ENCODE results near the gene IL12RB2.

The IL12RB2 gene

GRCh38 chr1:67346982-67347381, 39.3 kb downstream of the IL12RB2 start:
- Histone ChIP-seq H3K9ac (no peak overlapping the region), H3K4me2 (no peak overlapping the region), H4K20me1 (no peaks in the 10 kb centered on the region), H3K4me1 (peaks cover 0 to 5% (median 0%) of the 10 kb centered on the region in 10 experiments; a peak in 2 of 20 replicates), H3K9me3 (replicated peaks in 1 of 11) (no peaks in the 10 kb centered on the region), H3K4me3 (no peak overlapping the region), H3K36me3 (peaks cover 0 to 94% (median 65%) of the 10 kb centered on the region in 11 experiments; a peak in 16 of 22 replicates), H3K27ac (no peak overlapping the region), H3K27me3 (no peaks in the 10 kb centered on the region)
- no peak for TF ChIP-seq Cebpa-rat (IDR thresholded peaks at IDR 0.05)

DNA sequence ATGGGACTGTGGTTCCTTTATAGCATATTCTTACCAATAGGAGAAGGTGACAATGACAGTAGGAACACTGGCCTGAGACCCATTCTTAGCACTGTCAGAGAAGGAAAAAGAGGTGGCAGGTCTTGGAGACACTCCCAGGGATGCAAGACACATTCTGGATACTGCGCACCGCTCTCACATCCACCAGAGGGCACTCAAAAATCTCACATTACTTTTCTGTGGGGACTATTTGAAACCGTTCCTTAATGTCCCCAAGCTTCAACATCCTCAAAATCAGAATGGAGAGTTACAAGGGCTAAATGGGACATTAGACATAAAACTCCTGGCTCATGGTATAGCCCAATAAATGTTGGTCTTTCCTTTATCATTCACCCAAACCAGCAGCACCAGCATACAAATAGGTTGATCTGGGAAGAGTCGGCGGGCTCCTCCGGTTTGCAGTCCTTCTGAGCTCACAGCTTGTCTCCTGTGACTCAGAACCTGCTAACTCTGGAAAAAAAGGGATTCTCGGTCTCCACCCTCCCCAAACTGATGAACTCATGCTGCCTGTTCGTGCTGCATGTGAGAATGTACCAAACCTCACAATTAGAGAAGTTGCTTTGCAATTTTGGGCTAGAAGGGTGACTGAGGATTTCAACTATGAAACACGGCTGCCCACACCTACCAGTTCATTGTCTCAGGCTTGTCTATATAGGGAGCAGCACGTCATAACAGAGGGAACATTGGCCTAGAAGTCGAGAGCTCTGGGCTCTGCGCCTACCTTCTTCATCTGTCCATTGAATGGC, 40.2 kb downstream of the IL12RB2 start:
- no peaks in the 10 kb centered on the region for H3K4me1 ChIP-seq
- H3K36me3 ChIP-seq, result peaks cover 0 to 97% (median 69%) of the 10 kb centered on the region in 11 experiments; a peak in 16 of 22 replicates
- H3K27ac ChIP-seq, result no peak overlapping the region
- H3K27me3 ChIP-seq, result no peaks in the 10 kb centered on the region
- H3K9ac ChIP-seq, result no peak overlapping the region
- no peaks in the 10 kb centered on the region for H4K20me1 ChIP-seq
- TF ChIP-seq Cebpa-rat (IDR thresholded peaks at IDR 0.05), result no peak
- no peak overlapping the region for H3K4me2 ChIP-seq
- no peaks in the 10 kb centered on the region for H3K9me3 ChIP-seq (replicated peaks in 1 of 11)
- H3K4me3 ChIP-seq, result no peak overlapping the region

DNA sequence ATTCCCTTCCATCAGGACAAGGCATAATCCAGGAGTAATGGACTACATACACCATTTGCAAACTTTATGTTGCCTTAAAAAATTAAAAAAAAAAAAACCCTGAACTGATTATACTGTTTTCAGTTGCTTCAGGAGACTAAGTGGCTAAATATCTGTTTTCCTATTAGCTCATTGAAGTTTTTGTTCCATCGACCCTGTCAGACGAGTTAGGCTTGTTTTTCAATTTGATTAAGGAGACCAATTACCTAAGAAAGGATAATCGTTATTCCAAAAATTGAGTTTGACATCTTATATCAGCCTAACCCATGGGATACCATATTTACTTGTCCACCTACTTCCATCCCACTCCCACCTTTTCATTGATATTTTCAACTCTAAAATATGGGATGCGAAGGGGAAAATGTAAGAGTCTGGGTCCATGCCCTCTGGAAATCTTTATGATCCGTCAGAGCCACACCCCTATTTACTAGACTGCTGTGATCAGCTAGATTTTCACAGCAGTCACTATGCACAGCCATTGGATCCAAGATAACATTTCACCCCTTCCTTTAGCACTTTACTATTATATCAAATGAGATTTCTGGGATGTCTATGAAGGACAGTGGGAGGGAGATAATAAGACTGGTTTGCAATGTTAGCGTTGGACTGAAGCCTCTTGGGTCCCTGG, 41.0 kb downstream of the IL12RB2 start:
- TF ChIP-seq Cebpa-rat (IDR thresholded peaks at IDR 0.05), result no peak
- Histone ChIP-seq H3K36me3 (peaks cover 0 to 98% (median 74%) of the 10 kb centered on the region in 11 experiments; a peak in 16 of 22 replicates), H4K20me1 (no peaks in the 10 kb centered on the region), H3K27me3 (no peaks in the 10 kb centered on the region), H3K4me1 (no peaks in the 10 kb centered on the region), H3K9ac (no peak overlapping the region), H3K4me3 (no peak overlapping the region), H3K9me3 (replicated peaks in 1 of 11) (no peaks in the 10 kb centered on the region), H3K27ac (no peak overlapping the region), H3K4me2 (no peak overlapping the region)

GRCh38 chr1:67350783-67351182, 43.1 kb downstream of the IL12RB2 start:
- Histone ChIP-seq H4K20me1 (no peaks in the 10 kb centered on the region), H3K9me3 (replicated peaks in 1 of 11) (no peaks in the 10 kb centered on the region), H3K4me2 (no peak overlapping the region), H3K27ac (no peak overlapping the region), H3K4me3 (no peak overlapping the region), H3K4me1 (peaks cover 0 to 10% (median 2%) of the 10 kb centered on the region in 10 experiments; a peak in 11 of 20 replicates), H3K36me3 (peaks cover 0 to 98% (median 74%) of the 10 kb centered on the region in 11 experiments; a peak in 18 of 22 replicates), H3K27me3 (no peaks in the 10 kb centered on the region), H3K9ac (no peak overlapping the region)
- TF ChIP-seq Cebpa-rat (IDR thresholded peaks at IDR 0.05), result no peak

GRCh38 chr1:67352211-67352610, 44.5 kb downstream of the IL12RB2 start:
- TF ChIP-seq Cebpa-rat (IDR thresholded peaks at IDR 0.05), result no peak
- H3K4me2 ChIP-seq, result no peak overlapping the region

DNA sequence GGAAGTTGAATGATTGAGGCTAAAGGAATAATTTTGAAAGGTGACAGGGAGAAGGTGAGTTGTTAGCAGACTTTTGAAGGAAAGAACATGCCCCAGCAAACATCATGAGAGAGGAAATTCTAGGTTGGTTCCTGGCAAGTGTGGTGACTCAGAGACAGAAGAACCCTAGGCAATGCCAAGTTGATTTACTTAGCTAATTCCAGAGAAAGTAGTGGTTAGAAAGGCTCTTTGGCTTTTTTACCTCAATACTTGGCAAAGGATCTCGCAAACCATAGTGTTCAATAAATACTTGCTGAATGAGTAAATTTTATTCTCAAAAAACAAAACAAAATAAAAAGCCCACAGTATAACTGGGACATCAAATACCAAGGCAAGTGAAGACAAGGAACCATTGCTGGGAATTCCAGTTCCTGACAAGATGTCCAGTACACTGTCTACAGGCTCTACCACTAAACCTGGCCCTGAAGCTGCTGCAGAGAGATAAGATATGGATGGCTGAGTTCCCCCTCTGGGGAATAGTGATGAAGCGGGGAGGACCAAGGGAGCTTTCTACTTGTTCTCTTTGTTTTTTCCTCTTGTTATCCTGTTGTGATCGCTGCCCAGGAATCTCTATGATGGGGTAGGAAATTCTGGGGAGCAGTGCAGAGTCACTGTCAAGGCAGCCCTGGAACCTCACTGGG, 48.2 kb downstream of the IL12RB2 start:
- Histone ChIP-seq H3K9ac (no peak overlapping the region), H3K27ac (no peak overlapping the region), H3K36me3 (peaks cover 0 to 98% (median 57%) of the 10 kb centered on the region in 11 experiments; a peak in 18 of 22 replicates), H3K4me3 (no peak overlapping the region), H3K4me1 (peaks cover 0 to 18% (median 9%) of the 10 kb centered on the region in 10 experiments; a peak in 12 of 20 replicates), H3K27me3 (no peaks in the 10 kb centered on the region), H3K9me3 (replicated peaks in 1 of 11) (no peaks in the 10 kb centered on the region), H3K4me2 (peak overlapping the region in 7 of 11 experiments; percentile 8 to 45 (median 22); a peak in 12 of 22 replicates), H4K20me1 (no peaks in the 10 kb centered on the region)
- no peak for TF ChIP-seq Cebpa-rat (IDR thresholded peaks at IDR 0.05)

More at GRCh38 chr1:67352211-67352610, 44.5 kb downstream of the IL12RB2 start:
- Histone ChIP-seq H3K9me3 (replicated peaks in 1 of 11) (no peaks in the 10 kb centered on the region), H3K27ac (no peak overlapping the region), H3K27me3 (no peaks in the 10 kb centered on the region), H3K9ac (no peak overlapping the region), H3K4me1 (peaks cover 0 to 18% (median 9%) of the 10 kb centered on the region in 10 experiments; a peak in 12 of 20 replicates), H3K36me3 (peaks cover 0 to 99% (median 66%) of the 10 kb centered on the region in 11 experiments; a peak in 18 of 22 replicates), H3K4me3 (no peak overlapping the region), H4K20me1 (no peaks in the 10 kb centered on the region)

DNA sequence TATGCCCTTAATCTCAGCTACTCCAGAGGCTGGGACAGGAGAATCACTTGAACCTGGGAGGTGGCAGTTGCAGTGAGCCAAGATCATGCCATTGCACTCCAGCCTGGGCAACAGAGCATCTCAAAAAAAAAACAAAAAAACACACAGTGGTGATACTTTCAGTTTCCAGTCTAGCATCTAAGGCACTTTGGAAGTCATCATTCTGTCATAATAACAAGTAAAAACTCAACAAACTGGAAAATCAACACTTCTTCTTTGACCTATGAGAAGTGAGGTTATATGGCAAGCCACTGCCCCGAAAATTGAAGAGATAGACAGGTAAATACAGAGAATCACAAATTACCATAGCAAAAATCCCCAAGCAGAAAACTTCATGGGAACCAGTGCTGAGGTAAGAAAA, 51.9 kb downstream of the IL12RB2 start:
- no peaks in the 10 kb centered on the region for H3K9me3 ChIP-seq (replicated peaks in 1 of 11)
- H4K20me1 ChIP-seq, result no peaks in the 10 kb centered on the region
- no peak overlapping the region for H3K4me2 ChIP-seq
- H3K4me3 ChIP-seq, result no peak overlapping the region
- H3K36me3 ChIP-seq, result peaks cover 0 to 90% (median 29%) of the 10 kb centered on the region in 11 experiments; a peak in 15 of 22 replicates
- TF ChIP-seq Cebpa-rat (IDR thresholded peaks at IDR 0.05), result no peak
- no peaks in the 10 kb centered on the region for H3K27me3 ChIP-seq
- no peak overlapping the region for H3K27ac ChIP-seq
- H3K9ac ChIP-seq, result no peak overlapping the region
- H3K4me1 ChIP-seq, result peaks cover 0 to 18% (median 9%) of the 10 kb centered on the region in 10 experiments; a peak in 12 of 20 replicates

DNA sequence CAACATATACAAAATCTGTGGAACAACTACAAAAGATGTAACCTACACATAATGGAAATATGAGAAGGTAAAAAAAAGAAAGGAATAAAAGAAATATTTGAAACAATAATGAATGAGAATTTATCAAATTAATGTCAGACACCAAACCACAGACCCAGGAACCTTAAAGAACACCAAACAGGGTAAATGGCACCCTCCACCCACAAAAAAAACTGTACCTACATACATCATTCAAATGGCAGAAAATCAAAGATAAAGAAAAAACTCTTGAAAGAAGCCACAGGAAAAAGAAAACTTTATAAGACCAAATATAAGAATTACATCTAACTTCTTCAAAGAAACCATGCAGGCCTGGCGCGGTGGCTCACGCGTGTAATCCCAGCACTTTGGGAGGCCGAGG, 54.0 kb downstream of the IL12RB2 start:
- H3K27me3 ChIP-seq, result no peaks in the 10 kb centered on the region
- H3K4me1 ChIP-seq, result 0 out of 20 replicates have a peak, but pooled peaks cover 0 to under 1% (median 0%) of the 10 kb centered on the region in 10 experiments
- no peak overlapping the region for H3K9ac ChIP-seq
- no peak overlapping the region for H3K4me2 ChIP-seq
- no peak overlapping the region for H3K27ac ChIP-seq
- no peaks in the 10 kb centered on the region for H3K9me3 ChIP-seq (replicated peaks in 1 of 11)
- no peak for TF ChIP-seq Cebpa-rat (IDR thresholded peaks at IDR 0.05)
- peaks cover 0 to 86% (median 32%) of the 10 kb centered on the region in 11 experiments; a peak in 13 of 22 replicates for H3K36me3 ChIP-seq
- H3K4me3 ChIP-seq, result no peak overlapping the region
- H4K20me1 ChIP-seq, result no peaks in the 10 kb centered on the region
